NCI-H128 (cell line): ENCODE measurements around the gene EXPH5.

Experiments used
- DNase-seq: peaks from one replicate; lab custom pipeline; 2025; ENCODE audit not compliant: unreplicated experiment; lab: John Stamatoyannopoulos, UW

Gene EXPH5

GRCh38 chr11:108516125-108516524 is 77.4 kb downstream of the EXPH5 start:
- DNase-seq: no peak

- DNase-seq: no peak
These were observed 80.9 kb downstream of the EXPH5 start for GRCh38 chr11:108512708-108513107.

GRCh38 chr11:108511851-108512474 is 81.6 kb downstream of the EXPH5 start:
- DNase-seq: no peak

GRCh38 chr11:108508653-108509593 is 84.6 kb downstream of the EXPH5 start:
- DNase-seq: no peak

- DNase-seq: no peak
These were observed 92.2 kb downstream of the EXPH5 start for GRCh38 chr11:108501396-108501795.

- no peak for DNase-seq
These were observed 92.8 kb downstream of the EXPH5 start for GRCh38 chr11:108500721-108501120.

- DNase-seq: no peak
These were observed 93.4 kb downstream of the EXPH5 start for GRCh38 chr11:108500169-108500568.

GRCh38 chr11:108498816-108499408 is 94.7 kb downstream of the EXPH5 start:
- DNase-seq: no peak

GRCh38 chr11:108498046-108498815 is 95.3 kb downstream of the EXPH5 start, which contains the start of gene POGLUT3:
POGLUT3 (minus strand) TSS chr11:108498384; CDS start chr11:108498366, 18 bp downstream.
- no peak for DNase-seq

- peak; percentile 40 for DNase-seq
These were observed 96.1 kb downstream of the EXPH5 start for GRCh38 chr11:108497317-108498045.

GRCh38 chr11:108496643-108497256 is 96.8 kb downstream of the EXPH5 start:
- DNase-seq: no peak

GRCh38 chr11:108495326-108495725 is 98.2 kb downstream of the EXPH5 start:
- DNase-seq: no peak

GRCh38 chr11:108494182-108494581 is 99.4 kb downstream of the EXPH5 start:
- DNase-seq: no peak

GRCh38 chr11:108491936-108492335 is 101.6 kb downstream of the EXPH5 start:
- DNase-seq: no peak

- no peak for DNase-seq
These were observed 106.7 kb downstream of the EXPH5 start for GRCh38 chr11:108486828-108487227.

- DNase-seq: no peak
These were observed 107.2 kb downstream of the EXPH5 start for GRCh38 chr11:108486331-108486730.

GRCh38 chr11:108483163-108483562 is 110.4 kb downstream of the EXPH5 start:
- DNase-seq: no peak

GRCh38 chr11:108474664-108475463 is 118.7 kb downstream of the EXPH5 start:
- no peak for DNase-seq

- no peak for DNase-seq
These were observed 120.9 kb downstream of the EXPH5 start for GRCh38 chr11:108472681-108473080.
